GM21390 (cell line): ENCODE measurements around the gene KTN1.

Experiments used
- ATAC-seq: cut with Tn5 transposase; IDR thresholded peaks from one replicate; pipeline ENCODE4 v1.9.1; 2021; ENCODE audit not compliant: unreplicated experiment

KTN1 gene

DNA sequence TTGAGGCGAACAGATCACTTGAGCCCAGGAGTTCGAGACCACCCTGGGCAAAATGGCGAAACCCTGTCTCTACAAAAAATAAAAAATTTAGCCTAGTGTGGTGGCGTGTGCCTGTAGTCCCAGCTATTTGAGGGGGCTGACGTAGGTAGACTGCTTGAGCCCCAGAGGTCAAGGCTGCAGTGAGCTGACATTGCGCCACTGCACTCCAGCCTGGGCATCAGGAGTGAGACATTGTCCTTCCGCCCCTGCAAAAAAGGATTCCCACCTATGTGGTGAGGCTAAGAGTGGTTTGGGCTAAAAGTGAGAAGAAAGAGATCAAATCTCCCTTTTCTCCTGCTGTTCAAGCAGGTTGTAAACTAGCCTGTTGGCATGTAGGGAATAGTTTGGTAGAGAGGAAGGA is 5.0 kb upstream of the KTN1 start:
- ATAC-seq = no peak

DNA sequence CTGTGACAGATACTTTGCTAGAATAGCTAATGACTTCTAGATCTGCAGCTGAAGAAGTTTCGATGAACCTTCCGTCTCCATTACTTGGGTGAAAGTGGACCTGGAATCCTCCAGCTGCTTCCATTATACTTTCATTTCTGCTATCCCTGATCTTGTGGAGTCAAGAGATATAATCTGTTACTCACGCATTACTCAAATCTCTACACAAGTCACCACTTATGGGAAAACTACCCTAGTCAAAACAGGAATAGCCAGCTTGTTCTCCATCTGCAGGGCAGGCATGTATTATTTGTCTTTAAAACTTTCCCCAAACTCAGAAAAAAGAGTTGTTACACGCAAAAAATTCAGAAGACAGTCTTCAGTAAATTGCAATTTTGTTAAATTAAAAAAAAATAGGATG is 2.8 kb upstream of the KTN1 start:
- ATAC-seq = no peak

DNA sequence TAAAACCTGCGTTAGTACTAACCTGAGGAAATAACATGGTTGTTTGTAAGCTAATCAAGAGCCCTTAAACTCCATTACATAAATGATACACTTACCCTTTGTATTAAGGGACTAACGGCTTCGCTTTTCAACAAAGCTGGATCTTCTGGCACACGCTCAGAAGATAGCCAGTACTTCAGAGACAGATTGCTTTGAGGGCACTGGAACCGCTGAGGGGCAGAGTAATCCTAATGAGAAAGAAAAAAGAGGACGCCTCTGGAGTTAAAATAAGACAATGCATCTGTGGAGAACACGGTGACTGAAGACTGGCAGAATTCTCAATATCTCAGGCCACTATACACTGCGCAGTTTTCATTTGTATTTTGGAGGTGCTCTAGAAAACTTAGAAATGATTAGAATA is 1.5 kb upstream of the KTN1 start:
- no peak for ATAC-seq

DNA sequence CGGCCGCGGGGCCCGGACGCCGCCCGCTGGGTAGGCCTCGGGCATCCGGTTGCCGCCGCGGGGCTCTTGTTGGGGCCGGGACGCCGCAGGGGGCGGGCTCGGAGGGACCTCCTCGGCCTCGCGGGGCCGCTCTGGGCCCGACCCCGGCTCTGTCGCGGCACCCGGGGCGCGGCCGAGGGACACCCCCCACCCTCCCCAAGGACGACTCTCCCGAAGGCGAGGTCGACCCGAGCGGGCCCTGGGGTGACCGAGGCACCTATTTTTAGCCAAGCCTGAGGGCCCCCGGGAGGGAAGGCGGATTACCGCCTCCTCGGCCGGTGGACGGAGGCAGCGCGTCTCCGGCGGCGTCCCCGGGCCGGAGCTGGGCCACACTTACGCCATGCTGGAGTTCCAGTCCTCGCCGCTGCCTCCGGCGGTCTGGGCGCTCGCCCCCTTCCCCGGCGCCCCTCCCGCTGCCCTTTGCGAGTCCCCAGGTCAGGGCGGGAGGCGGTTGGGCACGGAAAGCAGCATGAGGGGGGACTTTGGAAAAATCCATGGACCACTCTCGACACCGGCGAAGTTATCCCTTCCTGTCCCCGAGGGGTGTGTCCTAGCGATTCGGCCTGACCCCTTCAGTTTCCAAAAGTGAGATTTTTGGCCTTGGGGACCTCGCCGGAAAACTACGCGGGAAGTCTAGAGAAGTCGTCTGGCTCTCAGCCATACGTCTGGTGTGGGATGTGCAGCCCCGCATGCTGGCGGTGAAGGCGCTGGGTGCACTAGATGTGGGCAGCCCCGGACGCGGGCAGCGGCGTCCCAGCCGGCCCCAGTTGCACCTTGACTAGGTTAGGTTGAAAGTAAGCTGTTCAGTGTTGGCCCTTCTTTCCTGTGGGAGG is 699 bp downstream of the KTN1 start:
- ATAC-seq = peak; percentile 52

DNA sequence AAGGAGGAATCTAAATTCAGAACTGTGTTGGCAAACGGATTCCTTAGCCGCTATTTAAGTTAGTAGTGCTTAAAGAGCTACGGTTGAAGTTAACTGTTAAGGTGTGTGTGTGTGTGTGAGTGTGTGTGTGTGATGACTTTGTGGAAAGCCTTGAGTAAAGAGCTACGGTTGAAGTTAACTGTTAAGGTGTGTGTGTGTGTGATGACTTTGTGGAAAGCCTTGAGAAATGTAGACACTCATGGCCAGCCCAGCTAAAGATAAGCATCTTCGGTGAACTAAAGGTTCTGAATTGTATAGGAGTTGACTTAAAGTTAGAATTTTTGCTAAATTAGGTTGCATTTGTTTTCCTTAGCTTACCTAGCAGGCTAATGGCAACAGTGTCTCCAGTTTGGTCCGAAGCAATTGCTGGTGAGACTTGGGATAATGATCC is 1.4 kb downstream of the KTN1 start:
- ATAC-seq = no peak

DNA sequence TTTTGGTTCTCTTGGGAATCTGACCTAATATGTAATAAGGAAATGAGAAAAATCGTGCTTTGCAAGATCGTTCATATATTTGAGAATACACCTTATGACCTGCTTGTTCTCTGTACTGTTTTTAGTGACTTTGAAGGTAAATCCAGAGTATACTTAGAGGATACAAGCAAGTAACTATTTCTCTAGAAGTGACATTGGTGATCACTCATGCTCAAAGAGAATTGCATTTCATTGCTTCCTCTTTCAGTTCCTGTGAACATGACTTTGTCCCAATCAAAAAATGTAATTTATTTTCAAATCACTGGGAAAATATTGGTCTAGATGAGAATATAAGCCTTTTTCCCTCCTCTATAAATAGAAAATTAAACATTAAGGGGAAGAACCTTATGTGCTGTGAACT is 2.7 kb downstream of the KTN1 start:
- ATAC-seq = peak; percentile 24

DNA sequence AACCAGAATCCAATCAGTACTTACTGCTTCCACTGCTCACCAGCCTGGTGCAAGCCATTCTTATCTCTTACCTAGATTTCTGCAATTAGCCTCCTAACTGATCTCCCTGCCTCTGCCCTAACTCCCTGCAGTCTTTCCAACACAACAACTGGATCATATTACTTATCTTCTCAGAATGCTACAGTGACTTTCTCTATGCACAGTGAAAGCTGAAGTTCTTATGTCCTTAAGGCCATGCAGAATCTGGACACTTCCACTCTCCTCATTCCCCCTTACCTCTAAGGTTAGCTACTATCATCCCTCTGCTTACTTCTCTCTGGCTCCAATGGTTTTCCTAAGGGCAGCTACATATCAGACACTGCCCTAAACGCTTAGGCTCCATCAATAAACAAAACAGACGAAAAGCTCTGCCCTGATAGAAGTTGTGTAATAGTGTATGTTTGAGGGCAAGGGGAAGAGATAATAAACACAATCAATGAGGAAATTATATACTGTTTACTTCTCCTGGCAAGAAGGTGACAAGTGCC is 4.0 kb downstream of the KTN1 start:
- no peak for ATAC-seq

DNA sequence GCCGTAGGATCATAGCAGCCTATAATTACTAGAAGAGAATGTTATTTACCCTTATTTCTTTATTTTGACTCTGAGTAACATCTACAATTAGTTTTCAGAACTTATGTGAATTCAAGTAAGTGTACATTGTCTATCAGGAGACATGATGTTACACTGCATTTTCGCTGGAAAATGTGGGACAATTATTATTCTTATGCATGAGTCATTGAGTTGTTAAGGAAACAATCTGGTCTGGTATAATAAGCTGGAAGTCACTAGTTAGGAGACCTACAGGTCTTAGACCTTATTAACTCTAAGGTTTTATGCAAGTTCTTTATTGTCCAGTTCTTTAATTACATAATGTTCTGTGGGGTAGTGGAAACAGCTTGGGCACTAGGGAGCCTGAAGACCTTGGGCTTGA is 5.8 kb downstream of the KTN1 start:
- ATAC-seq = no peak

DNA sequence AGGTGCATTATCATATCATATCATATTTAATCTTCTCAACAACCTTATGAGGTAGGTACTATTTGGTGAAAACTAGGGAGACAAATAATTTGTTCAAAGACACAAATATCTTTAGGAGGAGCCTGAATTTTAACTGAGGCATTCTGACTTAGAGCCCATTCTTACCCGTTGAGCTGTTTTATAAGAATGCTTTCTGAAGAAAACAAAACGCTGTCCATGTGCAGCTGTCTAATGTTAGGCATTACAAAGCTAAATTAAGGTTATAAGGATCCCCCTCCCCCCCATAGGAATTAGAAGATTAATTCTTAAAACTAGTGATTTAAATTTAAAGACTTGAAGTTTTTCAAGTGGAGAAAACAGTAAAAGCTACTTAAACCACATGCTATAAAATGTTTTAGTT is 6.4 kb downstream of the KTN1 start:
- no peak for ATAC-seq

DNA sequence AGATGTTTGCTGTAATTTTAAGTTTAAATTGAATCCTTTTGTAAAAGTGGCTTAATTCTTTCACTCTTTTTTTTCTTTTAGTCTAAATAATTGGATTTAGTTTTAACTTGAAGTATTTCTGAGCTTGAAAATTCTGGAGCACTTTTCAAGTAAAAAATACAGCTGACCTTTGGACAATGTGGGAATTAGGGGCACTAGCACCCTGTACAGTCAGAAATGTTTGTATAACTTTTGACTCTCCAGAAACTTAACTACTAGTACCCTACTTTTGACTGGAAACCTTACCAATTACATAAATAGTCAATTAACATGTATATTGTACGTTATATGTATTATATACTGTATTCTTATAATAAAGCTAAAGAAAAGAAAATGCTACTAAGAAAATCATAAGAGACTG is 7.8 kb downstream of the KTN1 start:
- no peak for ATAC-seq

DNA sequence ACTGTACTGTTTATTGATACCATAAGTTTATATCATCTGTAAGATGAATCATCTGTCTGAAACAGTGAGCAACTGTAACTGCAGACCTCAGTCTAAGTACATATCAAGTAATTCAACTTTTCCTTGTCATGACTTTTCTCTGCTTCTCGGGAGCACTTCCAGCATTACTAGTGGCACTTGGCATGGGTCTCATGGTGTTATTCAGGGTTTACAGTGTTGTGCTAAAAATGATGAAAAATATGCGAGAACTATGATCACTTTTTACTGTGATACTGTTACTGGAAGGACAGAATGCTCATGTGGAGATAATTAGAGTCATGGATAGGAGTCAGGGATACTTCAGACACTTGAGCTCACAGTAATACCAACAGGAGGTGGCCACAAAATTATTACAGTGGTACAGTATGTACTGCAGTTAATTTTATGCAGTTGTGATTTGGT is 8.3 kb downstream of the KTN1 start:
- ATAC-seq = no peak

DNA sequence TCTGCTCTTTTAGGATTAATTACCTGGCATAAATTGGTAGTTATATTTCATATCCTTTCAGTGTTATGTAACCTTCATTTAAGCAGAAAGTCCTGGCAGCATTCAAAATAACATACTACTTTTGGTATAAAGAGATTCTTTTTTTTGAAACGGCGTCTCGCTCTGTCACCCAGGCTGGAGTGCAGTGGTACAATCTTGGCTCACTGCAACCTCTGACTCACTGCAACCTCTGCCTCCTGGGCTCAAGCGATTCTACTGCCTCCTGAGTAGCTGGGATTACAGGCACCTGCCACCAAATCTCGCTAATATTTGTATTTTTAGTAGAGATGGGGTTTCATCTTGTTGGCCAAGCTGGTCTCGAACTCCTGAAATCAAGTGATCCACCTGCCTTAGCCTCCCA is 9.2 kb downstream of the KTN1 start:
- ATAC-seq = no peak

DNA sequence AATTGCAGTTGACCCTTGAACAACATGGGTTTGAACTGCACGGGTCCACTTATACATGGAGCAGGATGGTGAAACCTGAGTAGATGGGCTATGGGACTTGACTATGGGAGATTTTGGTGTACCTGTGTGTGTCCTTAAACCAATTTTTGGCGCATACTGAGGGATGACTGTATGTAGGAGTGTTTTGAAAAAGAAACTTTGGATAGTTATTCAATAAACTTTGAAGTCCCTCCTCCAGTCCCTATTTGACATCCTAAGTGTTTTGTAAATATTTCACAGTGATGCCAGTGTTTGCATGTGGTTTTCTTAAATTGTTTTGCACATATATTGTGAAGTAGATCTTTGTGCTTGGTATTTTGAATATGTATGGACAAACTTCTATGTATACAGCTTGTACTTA is 12.4 kb downstream of the KTN1 start:
- ATAC-seq = no peak

DNA sequence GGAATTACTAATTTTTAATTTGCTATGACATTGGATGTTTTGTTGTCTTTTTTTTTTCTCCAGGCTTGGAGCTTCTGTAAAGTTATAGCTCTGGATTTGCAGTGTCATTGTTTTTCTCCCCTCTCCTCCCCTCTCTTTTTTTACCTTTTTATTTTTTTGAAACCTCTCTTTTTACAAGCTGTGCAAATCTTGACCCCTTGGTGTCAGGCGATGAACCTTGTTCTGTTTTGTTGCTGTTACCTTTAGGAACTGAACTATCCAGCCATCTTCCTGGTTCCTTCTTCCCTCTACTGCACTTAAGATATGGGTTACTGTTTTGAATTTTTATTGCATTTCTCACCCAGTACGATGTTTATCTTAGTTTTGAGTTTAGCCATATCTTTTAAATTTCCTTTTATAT is 13.7 kb downstream of the KTN1 start:
- ATAC-seq = no peak

DNA sequence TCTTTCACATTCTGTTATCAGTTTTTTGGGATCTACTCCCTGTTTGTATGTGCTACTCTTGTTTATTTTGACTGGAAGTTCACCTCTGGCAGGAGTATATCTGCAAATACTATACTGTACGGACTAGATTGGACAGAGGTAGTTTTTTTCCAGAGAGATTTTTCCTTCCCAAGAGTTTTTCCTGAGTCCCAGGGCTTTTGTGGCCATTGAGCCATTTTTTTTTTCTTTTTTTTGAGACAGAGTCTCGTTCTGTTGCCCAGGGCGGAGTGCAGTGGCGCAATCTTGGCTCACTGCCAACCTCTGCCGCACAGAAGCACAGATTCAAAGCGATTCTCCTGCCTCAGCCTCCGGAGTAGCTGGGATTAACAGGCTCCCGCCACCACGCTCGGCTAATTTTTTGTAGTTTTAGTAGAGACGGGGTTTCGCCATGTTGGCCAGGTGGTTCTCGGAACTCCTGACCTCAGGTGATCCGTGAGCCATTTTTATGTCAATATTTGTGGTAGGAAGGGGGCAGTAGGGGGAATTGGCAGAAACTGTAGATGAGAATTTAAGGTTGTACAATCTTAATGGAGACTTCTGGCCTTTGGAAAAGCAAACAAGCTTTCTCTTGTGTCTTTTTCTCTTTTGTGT is 19.4 kb downstream of the KTN1 start:
- no peak for ATAC-seq

DNA sequence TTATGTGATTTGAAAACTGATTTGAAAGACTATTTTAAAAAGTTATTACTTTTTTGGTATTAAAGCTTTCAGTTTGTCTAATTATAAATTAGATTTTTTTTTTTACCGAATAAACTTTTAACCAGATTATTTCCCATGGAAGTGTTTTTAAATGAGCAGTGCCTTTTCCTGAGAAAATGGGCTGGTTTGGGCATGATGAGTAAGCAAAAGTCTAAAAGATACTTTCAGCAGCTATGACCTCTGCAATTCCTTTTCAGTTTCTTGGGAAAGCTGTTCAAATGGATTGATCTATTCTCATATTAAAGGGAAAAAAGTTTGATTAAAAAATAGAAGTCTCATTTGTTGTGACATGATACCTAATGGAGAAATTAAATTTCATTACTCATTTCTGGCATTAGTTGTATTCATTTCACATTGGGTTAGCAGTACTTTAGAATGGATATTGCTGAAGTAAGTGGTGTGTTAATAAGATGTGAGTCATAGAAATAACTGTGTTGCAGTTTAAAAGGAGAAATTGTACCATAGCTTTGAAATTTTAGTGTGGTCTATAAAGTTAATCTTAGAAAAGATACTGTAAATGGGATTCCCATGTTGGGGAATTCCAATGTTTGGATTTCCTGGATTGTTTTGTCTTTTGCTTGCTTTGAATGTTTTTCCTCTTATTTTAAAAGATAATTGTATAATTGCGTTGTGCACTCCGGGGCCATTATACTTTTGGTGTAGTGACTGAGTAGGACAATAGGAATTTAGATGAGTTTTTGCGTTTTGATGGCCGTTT is 21.0 kb downstream of the KTN1 start:
- no peak for ATAC-seq

DNA sequence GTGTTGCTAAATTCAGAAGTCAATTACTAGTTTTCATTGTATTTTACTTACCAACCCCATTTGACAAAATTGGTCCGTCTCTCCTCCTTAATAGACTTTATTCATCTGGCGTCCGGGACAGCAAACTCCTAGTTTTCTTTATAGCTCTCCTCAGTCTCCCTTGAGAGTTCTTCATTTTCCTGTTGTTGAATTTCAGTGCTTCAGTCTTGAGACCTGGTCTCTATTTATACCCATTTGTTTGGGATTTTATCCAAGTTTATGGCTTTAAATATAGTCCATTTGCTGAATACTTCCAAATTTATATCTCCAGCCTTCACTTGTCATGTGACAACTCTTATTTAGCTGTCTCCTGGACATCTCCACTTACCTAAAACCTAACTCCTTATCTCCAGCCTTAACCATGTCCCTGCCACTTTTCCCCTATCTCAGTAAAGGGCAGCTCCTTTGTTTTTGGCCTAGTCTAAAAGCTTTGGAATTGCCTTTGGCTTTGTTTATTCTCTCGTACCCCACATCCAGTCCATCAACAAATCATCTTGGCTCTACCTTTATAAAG is 23.5 kb downstream of the KTN1 start:
- ATAC-seq = no peak

DNA sequence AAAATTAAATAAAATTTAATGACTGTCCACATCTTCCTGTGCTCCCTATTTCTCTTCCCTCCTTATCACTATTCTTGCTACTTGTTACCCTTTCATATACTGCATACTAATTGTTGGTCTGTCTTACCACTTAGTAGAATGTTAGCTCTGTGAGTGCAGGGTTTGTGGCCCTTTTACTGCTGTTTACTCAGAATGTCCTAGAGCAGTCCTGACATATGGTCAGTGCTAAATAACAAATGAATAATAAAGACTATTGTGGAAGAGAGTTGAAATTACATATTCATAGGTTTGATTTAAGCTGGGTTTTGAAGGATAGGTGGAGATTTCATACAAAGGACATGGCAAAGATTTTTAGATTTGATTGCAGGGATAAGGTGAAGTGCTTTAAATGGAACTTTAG is 24.5 kb downstream of the KTN1 start:
- ATAC-seq = no peak

DNA sequence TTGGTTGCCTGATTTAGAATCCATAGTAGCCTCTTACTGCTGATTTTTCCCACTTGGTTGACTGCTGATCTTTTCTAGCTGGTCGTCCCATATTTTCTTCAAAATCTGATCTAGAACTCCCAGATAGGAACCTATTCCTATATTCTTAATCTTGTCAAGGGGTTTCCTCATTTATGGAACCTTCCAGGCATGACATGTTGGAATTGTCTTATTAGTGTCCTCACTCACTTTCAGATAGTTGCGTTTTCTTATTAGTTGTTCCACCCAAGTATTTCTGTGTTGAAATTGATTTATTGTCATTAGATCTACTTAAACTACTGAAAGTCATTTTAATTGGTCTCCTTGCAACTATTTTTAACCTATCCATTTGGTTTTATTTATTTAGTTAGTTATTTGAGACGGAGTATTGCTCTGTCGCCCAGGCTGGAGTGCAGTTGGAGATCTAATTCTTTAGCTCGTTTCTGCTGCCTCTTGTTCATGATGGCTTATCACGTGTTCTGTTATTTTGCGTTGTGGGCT is 25.0 kb downstream of the KTN1 start:
- ATAC-seq = no peak

DNA sequence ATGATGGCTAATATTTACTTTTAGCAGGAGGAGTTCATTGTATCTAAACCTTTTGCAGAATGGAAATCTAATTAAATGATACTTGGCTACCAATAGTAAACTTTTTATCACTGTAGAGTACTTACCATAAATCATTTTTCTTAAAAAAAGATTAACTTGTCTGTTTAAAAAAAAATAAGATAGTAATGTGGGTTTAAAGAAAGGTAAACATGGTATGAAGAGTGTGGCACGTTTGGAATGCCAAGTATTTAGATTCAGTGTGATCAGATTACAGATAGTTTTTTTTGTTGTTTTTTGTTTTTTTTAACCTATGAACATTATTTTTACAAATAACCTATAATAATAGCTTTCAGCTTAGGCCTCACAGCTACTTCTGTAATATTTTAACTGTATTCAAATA is 25.8 kb downstream of the KTN1 start:
- no peak for ATAC-seq

DNA sequence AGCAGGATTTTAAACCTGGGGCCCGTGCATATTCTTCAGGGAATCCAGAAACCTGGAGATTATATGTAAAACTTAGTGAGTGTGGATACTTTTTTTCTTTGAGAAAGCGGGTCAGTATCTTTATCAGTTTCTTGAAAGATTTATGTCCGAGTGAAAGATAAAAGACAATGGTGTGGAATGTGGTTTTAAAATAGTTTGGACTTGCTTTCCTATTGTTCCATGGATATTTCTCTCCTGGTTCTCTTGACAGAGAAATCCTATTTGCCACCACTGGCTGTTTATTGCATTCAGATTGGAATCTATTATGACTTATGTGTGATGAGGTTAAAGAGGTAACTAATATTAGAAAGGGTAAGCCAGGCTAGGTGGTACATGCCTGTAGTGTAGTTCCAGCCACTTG is 27.4 kb downstream of the KTN1 start:
- no peak for ATAC-seq
